HG03571 (cell line): ENCODE results near the gene LLGL2.
A peak's percentile ranks its signal among the peaks of the same experiment; 100 is the strongest.
"Not testable (repeated sequence)": the region's sequence is repeated elsewhere in the genome, so short reads cannot be mapped to it uniquely, and the experiment has no call there.

Experiments
- ATAC-seq: cut with Tn5 transposase; IDR thresholded peaks from one replicate; pipeline ENCODE4 v1.9.1; 2021; ENCODE audit not compliant: unreplicated experiment

LLGL2 gene

GRCh38 chr17:75568412-75569255 is 43.1 kb downstream of the LLGL2 start:
- no peak for ATAC-seq

GRCh38 chr17:75570034-75570676 is 44.7 kb downstream of the LLGL2 start:
- no peak for ATAC-seq

GRCh38 chr17:75570772-75571171 is 45.3 kb downstream of the LLGL2 start:
- ATAC-seq = no peak

- ATAC-seq = peak; percentile 65
These were observed 45.8 kb downstream of the LLGL2 start for GRCh38 chr17:75571197-75571884.

GRCh38 chr17:75571885-75572215 is 46.4 kb downstream of the LLGL2 start:
- ATAC-seq = no peak

GRCh38 chr17:75572713-75573539 is 47.4 kb downstream of the LLGL2 start:
- no peak for ATAC-seq

GRCh38 chr17:75573540-75573957 is 48.1 kb downstream of the LLGL2 start:
- ATAC-seq = no peak

- no peak for ATAC-seq
These were observed 48.5 kb downstream of the LLGL2 start for GRCh38 chr17:75573994-75574393.

- no peak for ATAC-seq
These were observed 49.0 kb downstream of the LLGL2 start for GRCh38 chr17:75574404-75575036.

GRCh38 chr17:75575197-75575596 is 49.7 kb downstream of the LLGL2 start:
- no peak for ATAC-seq

- no peak for ATAC-seq
These were observed 50.2 kb downstream of the LLGL2 start for GRCh38 chr17:75575728-75576127.

- ATAC-seq = no peak
These were observed 51.2 kb downstream of the LLGL2 start for GRCh38 chr17:75576661-75577060.

- ATAC-seq = not testable (repeated sequence)
These were observed 55.7 kb downstream of the LLGL2 start for GRCh38 chr17:75581121-75581725.

GRCh38 chr17:75583197-75583596 is 57.7 kb downstream of the LLGL2 start:
- ATAC-seq = not testable (repeated sequence)

- no peak for ATAC-seq
These were observed 59.3 kb downstream of the LLGL2 start for GRCh38 chr17:75584849-75585175.

- no peak for ATAC-seq
These were observed 62.4 kb downstream of the LLGL2 start, which contains the start of gene MYO15B for GRCh38 chr17:75587675-75588595. Gene MYO15B, plus strand, starts transcription at chr17:75587800. Its CDS starts 258 bp downstream, at chr17:75588058.

- peak; percentile 27 for ATAC-seq
These were observed 63.1 kb downstream of the LLGL2 start for GRCh38 chr17:75588596-75589011.

GRCh38 chr17:75589012-75589918 is 63.8 kb downstream of the LLGL2 start:
- ATAC-seq = peak; percentile 55
